Neural cell (in vitro differentiated cells): ENCODE measurements around the gene FAM20C. TPM values are rescaled to one million over a fixed set of nuclear protein-coding genes. Genes with fewer than 3 reads are reported as not detected.

Experiments used
- H2AFZ ChIP-seq: fragments of 200-600, 300-800 bp; sonication (generic), shearing (Covaris generic); 2 replicates; pipeline ENCODE4 v1.6.0; 2014; ENCODE audit warnings: low read depth, mild to moderate bottlenecking, antibody characterized with exemption, low read length, moderate library complexity
- H3F3A ChIP-seq: fragments of 200-600 bp; shearing (Covaris generic); 2 replicates; pipeline ENCODE4 v1.6.1; 2016; ENCODE audit warnings: mild to moderate bottlenecking, moderate library complexity, mixed read lengths, antibody characterized with exemption, low read length; ENCODE audit not compliant: insufficient read depth, poor library complexity, severe bottlenecking
- H3K27ac ChIP-seq: fragments of 200-600, 300-800 bp; sonication (generic), shearing (Covaris generic); 2 replicates; pipeline ENCODE4 v1.5.1; 2014; ENCODE audit warnings: mild to moderate bottlenecking, low read length, moderate library complexity
- H3K27me3 ChIP-seq: fragments of 300-800, 200-600 bp; sonication (generic), shearing (Covaris generic); 2 replicates; pipeline ENCODE4 v1.6.0; 2014; ENCODE audit warnings: mild to moderate bottlenecking, low read depth, low read length, moderate library complexity; ENCODE audit not compliant: insufficient read depth
- H3K36me3 ChIP-seq: fragments of 300-800, 200-600 bp; sonication (generic), shearing (Covaris generic); 2 replicates; pipeline ENCODE4 v1.5.1; 2014; ENCODE audit warnings: mild to moderate bottlenecking, antibody characterized with exemption, low read length, moderate library complexity; ENCODE audit not compliant: insufficient read depth
- H3K4me2 ChIP-seq: fragments of 300-800, 200-600 bp; sonication (generic), shearing (Covaris generic); 2 replicates; pipeline ENCODE4 v1.6.0; 2014; ENCODE audit warnings: mild to moderate bottlenecking, low read length
- H3K4me3 ChIP-seq: fragments of 300-800, 200-600 bp; sonication (generic), shearing (Covaris generic); 2 replicates; pipeline ENCODE4 v1.5.1; 2014; ENCODE audit warnings: mild to moderate bottlenecking, low read length, moderate library complexity
- H3K79me2 ChIP-seq: fragments of 200-600 bp; shearing (Covaris generic); replicated peaks from 2 replicates; pipeline ENCODE4 v1.6.0; 2014; ENCODE audit warnings: mild to moderate bottlenecking, low read length, moderate library complexity; ENCODE audit not compliant: insufficient read depth
- H3K9ac ChIP-seq: fragments of 300-800, 200-600 bp; sonication (generic), shearing (Covaris generic); 2 replicates; pipeline ENCODE4 v1.6.1; 2016; ENCODE audit warnings: mild to moderate bottlenecking, low read length, mixed read lengths
- H3K9me2 ChIP-seq: fragments of 200-600 bp; shearing (Covaris generic); 2 replicates; pipeline ENCODE4 v1.6.1; 2016; ENCODE audit warnings: mild to moderate bottlenecking, low read length, mixed read lengths; ENCODE audit not compliant: insufficient read depth
- H3K9me3 ChIP-seq: fragments of 200-600, 300-800 bp; sonication (generic), shearing (Covaris generic); 2 replicates; pipeline ENCODE4 v1.6.1; 2016; ENCODE audit warnings: mild to moderate bottlenecking, mixed run types, low read length, moderate library complexity, mixed read lengths
- H4K20me1 ChIP-seq: fragments of 200-600 bp; shearing (Covaris generic); 2 replicates; pipeline ENCODE4 v1.6.1; 2016; ENCODE audit warnings: mild to moderate bottlenecking, mixed run types; ENCODE audit not compliant: insufficient read depth
- CTCF ChIP-seq: fragments of 450-650 bp; IDR thresholded peaks from 2 replicates; pipeline ENCODE4 v1.5.1; 2014; ENCODE audit warnings: antibody characterized with exemption, mild to moderate bottlenecking, moderate library complexity; ENCODE audit not compliant: poor library complexity, severe bottlenecking
- EP300 ChIP-seq: fragments of 450-650 bp; conservative IDR thresholded peaks from 2 replicates; pipeline ENCODE4 v1.6.1; 2014; ENCODE audit warnings: antibody characterized with exemption, mild to moderate bottlenecking, moderate library complexity; ENCODE audit not compliant: poor library complexity, severe bottlenecking
- EZH2 ChIP-seq: fragments of 200-600, 300-800 bp; shearing (Covaris generic), sonication (generic); IDR thresholded peaks from 2 replicates; pipeline ENCODE4 v1.6.1; 2014; ENCODE audit warnings: antibody characterized with exemption, low read length, borderline replicate concordance, mild to moderate bottlenecking; ENCODE audit not compliant: insufficient read depth, poor library complexity, severe bottlenecking
- MXI1 ChIP-seq: fragments of 450-650 bp; conservative IDR thresholded peaks from 2 replicates; pipeline ENCODE4 v1.6.1; 2014; ENCODE audit warnings: antibody characterized with exemption, mild to moderate bottlenecking; ENCODE audit not compliant: poor library complexity, severe bottlenecking
- POLR2AphosphoS5 ChIP-seq: IDR thresholded peaks from 2 replicates; pipeline ENCODE4 v1.6.1; 2012
- RAD21 ChIP-seq: fragments of 450-650 bp; conservative IDR thresholded peaks from 2 replicates; pipeline ENCODE4 v1.6.1; 2014; ENCODE audit warnings: antibody characterized with exemption, mild to moderate bottlenecking, moderate library complexity
- REST ChIP-seq: IDR thresholded peaks from 2 replicates; pipeline ENCODE4 v1.6.1; 2012; ENCODE audit warnings: borderline replicate concordance
- SMC3 ChIP-seq: fragments of 450-650 bp; conservative IDR thresholded peaks from 2 replicates; pipeline ENCODE4 v1.6.1; 2014; ENCODE audit warnings: antibody characterized with exemption, mild to moderate bottlenecking, moderate library complexity; ENCODE audit not compliant: poor library complexity
- TAF1 ChIP-seq: IDR thresholded peaks from 2 replicates; pipeline ENCODE4 v1.6.1; 2012; ENCODE audit warnings: low read depth
- polyA plus RNA-seq: library from polyadenylated mRNA; depleted of rRNA; stranded (reverse); fragments of >200 nt; gene quantifications from 2 replicates; pipeline ENCODE4 v1.2.3, GENCODE V29; 2014

FAM20C gene
- polyA plus RNA-seq, 1 donor from 2014 or later = 22.7 TPM

- Histone ChIP-seq H3K79me2 (no peaks in the 10 kb centered on the region), H3K4me3 (no peak overlapping the region), H3F3A (no peaks in the 10 kb centered on the region), H3K9me3 (no peaks in the 10 kb centered on the region), H3K4me2 (no peak overlapping the region), H3K36me3 (peaks cover 6% of the 10 kb centered on the region), H3K27me3 (no peaks in the 10 kb centered on the region), H3K9ac (no peak overlapping the region), H4K20me1 (no peaks in the 10 kb centered on the region), H3K27ac (no peak overlapping the region), H3K9me2 (no peaks in the 10 kb centered on the region), H2AFZ (no peak overlapping the region)
- TF ChIP-seq TAF1 = no peak
- no peak for TF ChIP-seq POLR2AphosphoS5
- no peak for TF ChIP-seq REST
- TF ChIP-seq MXI1 = no peak
- TF ChIP-seq SMC3 = no peak
Measured at GRCh38 chr7:252216-252965, 60.0 kb downstream of the FAM20C start.

- Histone ChIP-seq H3K9me3 (no peaks in the 10 kb centered on the region), H3K4me2 (no peak overlapping the region), H3K9me2 (no peaks in the 10 kb centered on the region), H3K79me2 (no peaks in the 10 kb centered on the region), H4K20me1 (no peaks in the 10 kb centered on the region), H3K27me3 (no peaks in the 10 kb centered on the region), H3F3A (no peaks in the 10 kb centered on the region), H3K9ac (no peak overlapping the region), H3K36me3 (peaks cover 6% of the 10 kb centered on the region), H2AFZ (no peak overlapping the region), H3K27ac (no peak overlapping the region), H3K4me3 (no peak overlapping the region)
- TF ChIP-seq MXI1 = no peak
- no peak for TF ChIP-seq EP300
- TF ChIP-seq RAD21 = no peak
- TF ChIP-seq EZH2 = no peak
- no peak for TF ChIP-seq REST
- TF ChIP-seq SMC3 = no peak
- TF ChIP-seq POLR2AphosphoS5 = no peak
- TF ChIP-seq CTCF = no peak
- TF ChIP-seq TAF1 = no peak
Measured at GRCh38 chr7:252981-253380, 60.6 kb downstream of the FAM20C start.
